ENCODE results near the gene KAT8. TPM values are rescaled to one million over a fixed set of nuclear protein-coding genes. Genes with fewer than 3 reads are reported as not detected.

KAT8 gene
- total RNA-seq, 1 experiment from 2014 or later: 42.0 TPM

DNA sequence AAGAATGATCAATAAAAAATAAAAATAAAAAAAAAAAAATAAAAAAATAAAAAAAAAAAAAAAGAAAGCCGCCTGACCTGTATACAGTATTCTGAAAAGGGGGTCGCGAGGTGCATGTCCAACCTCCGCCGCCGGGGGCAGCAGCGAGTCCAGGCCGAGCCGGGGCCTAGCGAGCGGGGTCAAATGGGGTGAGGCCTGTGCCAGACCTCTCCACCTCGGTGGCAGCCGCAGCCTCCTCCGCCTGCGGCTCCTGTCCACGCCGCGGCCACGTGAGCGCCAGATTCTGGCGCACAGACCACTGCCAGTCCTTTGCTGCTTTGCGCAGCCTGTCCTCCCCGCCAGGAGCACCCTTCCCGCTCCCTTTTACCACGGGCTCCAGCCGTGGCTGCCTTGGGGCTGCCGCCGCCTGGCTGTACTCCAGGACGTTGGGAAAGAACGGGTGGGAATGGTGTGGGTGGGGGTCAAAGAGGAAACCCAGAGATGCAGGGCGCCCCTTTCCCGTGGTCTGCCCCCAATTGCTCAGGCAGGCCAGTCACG lies 11.7 kb upstream of the KAT8 start:
- POLR2A ChIA-PET: no interaction called here
- BruUV-seq (replicated peaks): no TSS peak
- H3K27me3 Mint-ChIP-seq (ENCODE audit: insufficient read depth, unreplicated experiment): no peaks in the 10 kb centered on the region
- H3K36me3 Mint-ChIP-seq (ENCODE audit: insufficient read depth, unreplicated experiment): peaks cover 20% of the 10 kb centered on the region
- CTCF ChIA-PET: no interaction called here
- peaks cover 20% of the 10 kb centered on the region for H3K4me1 Mint-ChIP-seq (ENCODE audit: insufficient read depth, unreplicated experiment)
- DNase-seq (ENCODE audit: unreplicated experiment): peak; percentile 69
- no peak overlapping the region for H3K4me3 Mint-ChIP-seq (ENCODE audit: unreplicated experiment)
- intact Hi-C loops (cut with micrococcal nuclease): loop anchor here (2.0 kb wide), 1 partner anchor 37 kb away; no protein-coding TSS in a partner anchor
- no peak overlapping the region for H3K27ac Mint-ChIP-seq (ENCODE audit: low read depth, unreplicated experiment)
- TF ChIP-seq, protein P1, sequence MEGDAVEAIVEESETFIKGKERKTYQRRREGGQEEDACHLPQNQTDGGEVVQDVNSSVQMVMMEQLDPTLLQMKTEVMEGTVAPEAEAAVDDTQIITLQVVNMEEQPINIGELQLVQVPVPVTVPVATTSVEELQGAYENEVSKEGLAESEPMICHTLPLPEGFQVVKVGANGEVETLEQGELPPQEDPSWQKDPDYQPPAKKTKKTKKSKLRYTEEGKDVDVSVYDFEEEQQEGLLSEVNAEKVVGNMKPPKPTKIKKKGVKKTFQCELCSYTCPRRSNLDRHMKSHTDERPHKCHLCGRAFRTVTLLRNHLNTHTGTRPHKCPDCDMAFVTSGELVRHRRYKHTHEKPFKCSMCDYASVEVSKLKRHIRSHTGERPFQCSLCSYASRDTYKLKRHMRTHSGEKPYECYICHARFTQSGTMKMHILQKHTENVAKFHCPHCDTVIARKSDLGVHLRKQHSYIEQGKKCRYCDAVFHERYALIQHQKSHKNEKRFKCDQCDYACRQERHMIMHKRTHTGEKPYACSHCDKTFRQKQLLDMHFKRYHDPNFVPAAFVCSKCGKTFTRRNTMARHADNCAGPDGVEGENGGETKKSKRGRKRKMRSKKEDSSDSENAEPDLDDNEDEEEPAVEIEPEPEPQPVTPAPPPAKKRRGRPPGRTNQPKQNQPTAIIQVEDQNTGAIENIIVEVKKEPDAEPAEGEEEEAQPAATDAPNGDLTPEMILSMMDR (IDR thresholded peaks at IDR 0.05; ENCODE audit: unreplicated experiment): peak; percentile 77
- no peaks in the 10 kb centered on the region for H3K9me3 Mint-ChIP-seq (ENCODE audit: unreplicated experiment)

GRCh38 chr16:31106509-31107464 lies 10.7 kb upstream of the KAT8 start:
- ChIA-PET CTCF (interaction anchor here (0.6 to 0.9 kb wide), 4 partner anchors 14 to 171 kb away, joined by 3 to 5 read pairs (median 3); partner anchors contain the start of gene PRSS8), POLR2A (interaction anchor here (0.7 to 0.9 kb wide), 2 partner anchors 28 to 148 kb away, joined by 3 read pairs; no protein-coding TSS in a partner anchor)
- intact Hi-C loops (cut with micrococcal nuclease): no loop called here
- TF ChIP-seq, protein P1 (IDR thresholded peaks at IDR 0.05; ENCODE audit: unreplicated experiment): no peak
- Mint-ChIP-seq H3K27me3 (ENCODE audit: insufficient read depth, unreplicated experiment) (no peaks in the 10 kb centered on the region), H3K27ac (ENCODE audit: low read depth, unreplicated experiment) (no peak overlapping the region), H3K4me3 (ENCODE audit: unreplicated experiment) (no peak overlapping the region), H3K4me1 (ENCODE audit: insufficient read depth, unreplicated experiment) (peaks cover 20% of the 10 kb centered on the region), H3K36me3 (ENCODE audit: insufficient read depth, unreplicated experiment) (peaks cover 31% of the 10 kb centered on the region), H3K9me3 (ENCODE audit: unreplicated experiment) (no peaks in the 10 kb centered on the region)
- no peak for DNase-seq (ENCODE audit: unreplicated experiment)
- no TSS peak for BruUV-seq (replicated peaks)

DNA sequence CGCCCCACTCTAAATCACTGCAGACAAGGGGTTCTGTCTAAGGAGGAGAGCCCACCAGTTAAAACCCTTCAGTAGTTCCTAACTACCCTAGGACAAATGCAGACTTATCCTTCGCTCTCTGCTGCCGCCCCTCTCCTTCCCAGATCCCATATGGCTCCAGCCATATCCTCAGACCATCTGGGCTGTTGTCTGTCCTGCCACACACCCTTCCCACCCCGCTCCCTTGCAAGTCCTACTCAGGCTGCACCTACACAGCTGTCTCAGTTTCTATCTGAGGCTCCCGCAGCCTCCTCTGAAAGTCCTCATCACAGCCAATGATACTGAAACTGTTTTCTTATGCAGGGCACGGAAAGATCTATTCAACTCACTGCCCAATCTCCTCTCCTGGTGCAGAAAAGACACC lies 10.0 kb upstream of the KAT8 start:
- Mint-ChIP-seq H3K9me3 (ENCODE audit: unreplicated experiment) (no peaks in the 10 kb centered on the region), H3K36me3 (ENCODE audit: insufficient read depth, unreplicated experiment) (peaks cover 32% of the 10 kb centered on the region), H3K27ac (ENCODE audit: low read depth, unreplicated experiment) (no peak overlapping the region), H3K4me1 (ENCODE audit: insufficient read depth, unreplicated experiment) (peaks cover 20% of the 10 kb centered on the region), H3K27me3 (ENCODE audit: insufficient read depth, unreplicated experiment) (no peaks in the 10 kb centered on the region), H3K4me3 (ENCODE audit: unreplicated experiment) (peak overlapping the region; percentile 73)
- intact Hi-C loops (cut with micrococcal nuclease): no loop called here
- ChIA-PET POLR2A (interaction anchor here (0.6 to 1.9 kb wide), 4 partner anchors 10 to 769 kb away, joined by 3 to 10 read pairs (median 5); partner anchors contain the start of genes KAT8 and PRSS8), CTCF (interaction anchor here (0.6 to 0.9 kb wide), 3 partner anchors 9 to 35 kb away, joined by 3 to 5 read pairs (median 3); no protein-coding TSS in a partner anchor)
- no TSS peak for BruUV-seq (replicated peaks)
- no peak for DNase-seq (ENCODE audit: unreplicated experiment)
- TF ChIP-seq, protein P1 (IDR thresholded peaks at IDR 0.05; ENCODE audit: unreplicated experiment): no peak
